Mesenchymal stem cell (in vitro differentiated cells and primary cell): Measurements from ENCODE around the gene CEP57.

Experiments used
- DNase-seq: peaks from one replicate; pipeline ENCODE4 v3.0.0-alpha.2; 2013
- H2AFZ ChIP-seq: one replicate; pipeline ENCODE4 v1.6.1; 2013; ENCODE audit warnings: low read depth, mild to moderate bottlenecking, control low read depth, inconsistent platforms, low read length, moderate library complexity
- H2AK5ac ChIP-seq: 2 replicates; pipeline ENCODE4 v1.6.1; 2013; ENCODE audit warnings: low read length, moderate library complexity, mild to moderate bottlenecking, inconsistent platforms; ENCODE audit not compliant: severe bottlenecking
- H2BK120ac ChIP-seq: one replicate; pipeline ENCODE4 v1.6.1; 2013; ENCODE audit warnings: low read depth, mild to moderate bottlenecking, inconsistent platforms, low read length, moderate library complexity
- H2BK12ac ChIP-seq, 2 experiments: one replicate each; pipeline ENCODE4 v1.6.1; 2013; ENCODE audit warnings: inconsistent platforms in 2 of 2, low read length in 2 of 2, mild to moderate bottlenecking in 2 of 2, moderate library complexity in 2 of 2, control low read depth in 1 of 2
- H2BK15ac ChIP-seq: one replicate; pipeline ENCODE4 v1.6.1; 2013; ENCODE audit warnings: mild to moderate bottlenecking, low read depth, inconsistent platforms; ENCODE audit not compliant: poor library complexity, severe bottlenecking
- H2BK5ac ChIP-seq: 2 replicates; pipeline ENCODE4 v1.6.1; 2013; ENCODE audit warnings: low read depth, mild to moderate bottlenecking, low read length, control low read depth, inconsistent platforms; ENCODE audit not compliant: poor library complexity, severe bottlenecking
- H3K14ac ChIP-seq, 2 experiments: one replicate each; pipeline ENCODE4 v1.6.1; 2013; ENCODE audit warnings: inconsistent platforms in 2 of 2, low read length in 2 of 2, control low read depth in 1 of 2, mild to moderate bottlenecking in 1 of 2, moderate library complexity in 1 of 2
- H3K18ac ChIP-seq, 2 experiments: one replicate each; pipeline ENCODE4 v1.6.1; 2013; ENCODE audit warnings: inconsistent platforms in 2 of 2, low read length in 2 of 2, control low read depth in 1 of 2, low read depth in 1 of 2, mild to moderate bottlenecking in 1 of 2
- H3K23ac ChIP-seq, 2 experiments: one replicate each; pipeline ENCODE4 v1.6.1; 2013; ENCODE audit warnings: inconsistent platforms in 2 of 2, low read length in 2 of 2, mild to moderate bottlenecking in 2 of 2, moderate library complexity in 2 of 2, control low read depth in 1 of 2
- H3K27ac ChIP-seq: 2 replicates; pipeline ENCODE4 v1.5.1; 2013; ENCODE audit warnings: mild to moderate bottlenecking, moderate library complexity, low read length, control low read depth, inconsistent platforms; ENCODE audit not compliant: poor library complexity, severe bottlenecking
- H3K27me3 ChIP-seq, 2 experiments: 2 replicates each; pipeline versions ENCODE4 v1.6.1 to v1.7.0; 2013; ENCODE audit warnings: low read length in 2 of 2, mild to moderate bottlenecking in 2 of 2, moderate library complexity in 2 of 2, control low read depth in 1 of 2, inconsistent platforms in 1 of 2; ENCODE audit not compliant: control insufficient read depth in 1 of 2, insufficient read depth in 1 of 2
- H3K36me3 ChIP-seq, 2 experiments: 2 replicates each; pipeline versions ENCODE4 v1.6.1 to v1.7.0; 2013; ENCODE audit warnings: low read length in 2 of 2, control low read depth in 1 of 2, inconsistent platforms in 1 of 2, low read depth in 1 of 2, mild to moderate bottlenecking in 1 of 2; ENCODE audit not compliant: insufficient read depth in 2 of 2, control insufficient read depth in 1 of 2
- H3K4ac ChIP-seq, 2 experiments: one replicate each; pipeline ENCODE4 v1.6.1; 2013; ENCODE audit warnings: inconsistent platforms in 2 of 2, low read length in 2 of 2, mild to moderate bottlenecking in 2 of 2, moderate library complexity in 2 of 2, control low read depth in 1 of 2, low read depth in 1 of 2
- H3K4me1 ChIP-seq: 2 replicates; pipeline ENCODE4 v1.6.1; 2013; ENCODE audit warnings: low read depth, low read length, control low read depth; ENCODE audit not compliant: control insufficient read depth, insufficient read depth
- H3K4me2 ChIP-seq: 2 replicates; pipeline ENCODE4 v1.6.1; 2013; ENCODE audit warnings: low read length, mild to moderate bottlenecking, inconsistent platforms; ENCODE audit not compliant: poor library complexity, severe bottlenecking
- H3K4me3 ChIP-seq, 2 experiments: 2 replicates each; pipeline versions ENCODE4 v1.5.1 to v1.7.0; 2013; ENCODE audit warnings: low read length in 2 of 2, mild to moderate bottlenecking in 2 of 2, control low read depth in 1 of 2, low read depth in 1 of 2; ENCODE audit not compliant: insufficient read depth in 1 of 2
- H3K79me1 ChIP-seq: replicated peaks from 2 replicates; pipeline ENCODE4 v1.6.1; 2013; ENCODE audit warnings: mild to moderate bottlenecking, control low read depth, low read length, inconsistent platforms; ENCODE audit not compliant: poor library complexity, severe bottlenecking
- H3K9ac ChIP-seq: 2 replicates; pipeline ENCODE4 v1.7.0; 2013; ENCODE audit warnings: mild to moderate bottlenecking, low read length, moderate library complexity
- H3K9me3 ChIP-seq: 2 replicates; pipeline ENCODE4 v1.7.0; 2013; ENCODE audit warnings: mild to moderate bottlenecking, low read length; ENCODE audit not compliant: control insufficient read depth
- H4K8ac ChIP-seq: one replicate; pipeline ENCODE4 v1.6.1; 2013; ENCODE audit warnings: inconsistent platforms, mild to moderate bottlenecking, low read length, moderate library complexity
- H4K91ac ChIP-seq: one replicate; pipeline ENCODE4 v1.6.1; 2013; ENCODE audit warnings: mild to moderate bottlenecking, low read length, inconsistent platforms
- WGBS: methylation state at CpG from one replicate; pipeline ENCODE4 v1.1.7; 2013; ENCODE audit warnings: mixed read lengths; 5-methylcytosine and 5-hydroxymethylcytosine counted together

The CEP57 gene

DNA sequence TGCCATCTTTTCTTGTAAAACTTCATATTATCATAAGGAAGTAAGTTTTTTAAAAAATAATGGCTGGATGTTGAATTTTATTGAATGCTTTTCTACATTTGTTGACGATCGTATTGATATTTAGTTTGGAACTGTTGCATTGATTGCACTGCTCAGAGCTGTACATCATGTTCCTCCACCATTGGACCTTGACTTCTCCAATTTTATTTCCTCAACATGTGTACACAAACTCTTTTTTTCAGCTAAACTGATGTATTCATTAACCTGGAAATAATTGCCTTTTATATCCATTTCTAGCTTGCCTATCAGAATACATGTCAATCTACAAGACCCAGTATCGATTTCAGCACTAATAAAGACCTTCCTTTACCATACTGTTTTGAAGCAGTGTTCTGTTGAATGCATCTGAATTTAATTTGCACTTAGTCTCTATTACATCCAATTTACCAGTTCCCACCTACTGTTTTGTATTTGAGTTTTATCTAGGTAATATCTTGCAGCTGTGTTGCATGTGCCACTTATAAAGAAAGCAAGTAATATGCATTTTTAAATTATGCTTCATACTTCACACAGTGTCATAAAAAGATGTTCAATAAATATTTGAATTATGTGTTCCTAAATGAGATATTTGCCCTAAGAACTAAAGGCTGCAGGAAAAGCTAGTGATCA lies 5.5 kb downstream of the CEP57 start:
- Histone ChIP-seq H2AK5ac (no peak overlapping the region), H2AFZ (no peak overlapping the region), H4K91ac (no peak overlapping the region), H2BK120ac (no peak overlapping the region), H2BK12ac (no peak overlapping the region), H3K27ac (no peak overlapping the region), H3K9ac (no peak overlapping the region), H2BK5ac (no peak overlapping the region), H3K4me3 (no peak overlapping the region), H2BK15ac (no peak overlapping the region), H3K4ac (no peak overlapping the region), H3K27me3 (no peaks in the 10 kb centered on the region), H3K18ac (no peak overlapping the region), H3K4me1 (peaks cover 2% of the 10 kb centered on the region), H3K23ac (no peak overlapping the region), H3K36me3 (peaks cover 0 to 13% of the 10 kb centered on the region in 2 experiments), H3K79me1 (peaks cover 13% of the 10 kb centered on the region), H4K8ac (no peak overlapping the region), H3K14ac (no peak overlapping the region), H3K4me2 (no peak overlapping the region), H3K9me3 (no peaks in the 10 kb centered on the region)
- DNase-seq, result no peak
- 100% methylated on average over 2 of the region's 3 CpGs for WGBS

DNA sequence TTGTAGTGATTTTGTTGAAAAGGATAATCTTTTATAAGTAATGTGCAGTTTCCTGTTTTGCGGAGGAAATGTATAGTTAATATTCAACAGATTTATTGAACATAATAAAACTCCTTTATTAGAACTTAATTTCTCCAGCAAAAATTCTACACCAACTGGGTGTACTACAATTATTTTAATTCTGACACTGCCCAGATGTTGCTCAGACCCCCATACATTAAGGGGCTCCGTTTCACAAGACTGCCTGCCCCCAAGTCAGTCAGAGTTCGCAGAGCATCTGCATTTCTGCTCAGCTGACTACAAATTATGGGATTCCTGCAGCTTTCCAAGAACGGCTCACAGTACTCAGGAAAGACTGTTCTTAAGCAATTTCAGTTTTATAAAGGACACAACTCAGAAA lies 6.2 kb downstream of the CEP57 start:
- H3K4me2 ChIP-seq, result no peak overlapping the region
- H3K14ac ChIP-seq, result no peak overlapping the region
- H2BK5ac ChIP-seq, result no peak overlapping the region
- H2BK15ac ChIP-seq, result no peak overlapping the region
- no peak overlapping the region for H4K91ac ChIP-seq
- no peak overlapping the region for H3K27ac ChIP-seq
- no peak overlapping the region for H3K4ac ChIP-seq
- H3K36me3 ChIP-seq, result peaks cover 0 to 17% of the 10 kb centered on the region in 2 experiments
- H4K8ac ChIP-seq, result no peak overlapping the region
- peaks cover 13% of the 10 kb centered on the region for H3K79me1 ChIP-seq
- no peak overlapping the region for H2AK5ac ChIP-seq
- no peak overlapping the region for H2BK120ac ChIP-seq
- DNase-seq, result no peak
- peaks cover 2% of the 10 kb centered on the region for H3K4me1 ChIP-seq
- no peak overlapping the region for H3K23ac ChIP-seq
- H3K9me3 ChIP-seq, result no peaks in the 10 kb centered on the region
- no peaks in the 10 kb centered on the region for H3K27me3 ChIP-seq
- no peak overlapping the region for H2BK12ac ChIP-seq
- no peak overlapping the region for H3K18ac ChIP-seq
- H3K4me3 ChIP-seq, result no peak overlapping the region
- 84% methylated on average over 3 of the region's 4 CpGs for WGBS
- no peak overlapping the region for H2AFZ ChIP-seq
- H3K9ac ChIP-seq, result no peak overlapping the region

GRCh38 chr11:95799546-95799945 lies 9.2 kb downstream of the CEP57 start:
- Histone ChIP-seq H2AK5ac (no peak overlapping the region), H3K9ac (no peak overlapping the region), H3K4me3 (no peak overlapping the region), H3K9me3 (no peaks in the 10 kb centered on the region), H2BK15ac (no peak overlapping the region), H4K91ac (no peak overlapping the region), H3K36me3 (peaks cover 0 to 35% of the 10 kb centered on the region in 2 experiments), H2BK5ac (no peak overlapping the region), H3K4me2 (no peak overlapping the region), H2AFZ (no peak overlapping the region), H4K8ac (no peak overlapping the region), H3K27me3 (no peaks in the 10 kb centered on the region), H3K79me1 (peaks cover 10% of the 10 kb centered on the region), H3K18ac (no peak overlapping the region), H3K4me1 (no peaks in the 10 kb centered on the region), H3K14ac (no peak overlapping the region), H2BK120ac (no peak overlapping the region), H2BK12ac (no peak overlapping the region), H3K4ac (no peak overlapping the region), H3K23ac (no peak overlapping the region), H3K27ac (no peak overlapping the region)
- DNase-seq, result no peak
- 90% methylated on average over 1 of the region's 1 CpG for WGBS

DNA sequence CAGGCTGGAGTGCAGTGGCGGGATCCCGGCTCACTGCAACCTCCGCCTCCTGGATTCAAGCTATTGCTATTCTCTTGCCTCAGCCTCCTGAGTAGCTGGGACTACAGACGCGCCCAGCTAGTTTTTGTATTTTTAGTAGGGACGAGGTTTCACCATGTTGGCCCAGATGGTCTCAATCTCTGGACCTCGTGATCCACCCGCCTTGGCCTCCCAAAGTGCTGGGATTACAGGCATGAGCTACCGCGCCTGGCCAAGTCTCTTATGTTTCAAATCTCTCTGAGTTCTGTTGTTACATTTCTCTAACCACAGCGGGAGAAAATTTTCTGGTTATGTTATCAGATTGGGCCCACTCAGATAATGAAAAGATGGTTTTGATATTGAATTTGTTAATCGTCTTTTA lies 10.1 kb downstream of the CEP57 start:
- no peak overlapping the region for H3K27ac ChIP-seq
- no peak overlapping the region for H2BK120ac ChIP-seq
- no peak overlapping the region for H3K4me2 ChIP-seq
- H3K18ac ChIP-seq, result no peak overlapping the region
- H4K91ac ChIP-seq, result no peak overlapping the region
- no peaks in the 10 kb centered on the region for H3K9me3 ChIP-seq
- H2AFZ ChIP-seq, result no peak overlapping the region
- no peak overlapping the region for H2BK5ac ChIP-seq
- no peak overlapping the region for H3K14ac ChIP-seq
- H2AK5ac ChIP-seq, result no peak overlapping the region
- no peak for DNase-seq
- H3K79me1 ChIP-seq, result peaks cover 10% of the 10 kb centered on the region
- H2BK12ac ChIP-seq, result no peak overlapping the region
- peaks cover 0 to 39% of the 10 kb centered on the region in 2 experiments for H3K36me3 ChIP-seq
- H3K4me1 ChIP-seq, result no peaks in the 10 kb centered on the region
- no peak overlapping the region for H3K4ac ChIP-seq
- no peak overlapping the region for H4K8ac ChIP-seq
- H3K23ac ChIP-seq, result no peak overlapping the region
- no peak overlapping the region for H2BK15ac ChIP-seq
- no peak overlapping the region for H3K4me3 ChIP-seq
- H3K27me3 ChIP-seq, result no peaks in the 10 kb centered on the region
- WGBS, result 93% methylated on average over 10 of the region's 12 CpGs
- H3K9ac ChIP-seq, result no peak overlapping the region
